Natural killer cell (primary cell): ENCODE results near the gene CCDC54. TPM values are rescaled to one million over a fixed set of nuclear protein-coding genes. Genes with fewer than 3 reads are reported as not detected.

Source experiments
- ATAC-seq, 3 donors: fragments of 150-1000 bp in 2 of 3; fragments of 200-7000 bp in 1 of 3; cut with Tn5 transposase; 1 replicate in 1 of 3; 2 replicates in 2 of 3; pipeline ENCODE4 v1.10.0; 2021; ENCODE audit warnings: mild to moderate bottlenecking in 2 of 3, moderate library complexity in 2 of 3
- DNase-seq, 2 donors: peaks; one replicate each; pipeline versions ENCODE4 v3.0.0 to v3.0.0-alpha.2; 2013 to 2021; ENCODE audit warnings: mixed read lengths in 1 of 2
- H3K27ac ChIP-seq: one replicate; pipeline ENCODE4 v1.5.1; 2013; ENCODE audit warnings: mild to moderate bottlenecking, low read length
- H3K27me3 ChIP-seq: one replicate; pipeline ENCODE4 v1.6.1; 2013; ENCODE audit warnings: low read length; ENCODE audit not compliant: control insufficient read depth, insufficient read depth
- H3K36me3 ChIP-seq: one replicate; pipeline ENCODE4 v1.6.1; 2013; ENCODE audit warnings: low read length; ENCODE audit not compliant: control insufficient read depth, insufficient read depth
- H3K4me1 ChIP-seq: one replicate; pipeline ENCODE4 v1.6.1; 2013; ENCODE audit warnings: low read length; ENCODE audit not compliant: control insufficient read depth, insufficient read depth
- H3K4me3 ChIP-seq: one replicate; pipeline ENCODE4 v1.5.1; 2013; ENCODE audit warnings: low read length
- H3K9me3 ChIP-seq: one replicate; pipeline ENCODE4 v1.6.1; 2013; ENCODE audit warnings: low read length; ENCODE audit not compliant: control insufficient read depth, insufficient read depth
- H3K27ac Mint-ChIP-seq, 2 donors: one replicate each; pipeline ENCODE4 v1.8.0; 2022; ENCODE audit warnings: mild to moderate bottlenecking in 2 of 2, mixed read lengths in 2 of 2, moderate library complexity in 1 of 2
- H3K27me3 Mint-ChIP-seq, 2 donors: one replicate each; pipeline ENCODE4 v1.8.0; 2022; ENCODE audit warnings: low read depth in 2 of 2, mixed read lengths in 2 of 2
- H3K36me3 Mint-ChIP-seq: one replicate; pipeline ENCODE4 v1.8.0; 2022; ENCODE audit warnings: mixed read lengths
- H3K4me1 Mint-ChIP-seq, 2 donors: one replicate each; pipeline ENCODE4 v1.8.0; 2022; ENCODE audit warnings: mixed read lengths in 2 of 2
- H3K4me3 Mint-ChIP-seq: one replicate; pipeline ENCODE4 v1.8.0; 2022; ENCODE audit warnings: mild to moderate bottlenecking, moderate library complexity, mixed read lengths
- H3K9me3 Mint-ChIP-seq, 2 donors: one replicate each; pipeline ENCODE4 v1.8.0; 2022; ENCODE audit warnings: mixed read lengths in 2 of 2
- WGBS: methylation state at CpG from one replicate; pipeline ENCODE4 v1.1.7; 2013; ENCODE audit warnings: missing lambda C conversion rate; ENCODE audit not compliant: insufficient coverage; 5-methylcytosine and 5-hydroxymethylcytosine counted together
- intact Hi-C: fragments of 100-400 bp; cut with micrococcal nuclease; formaldehyde crosslinking; loops from one replicate; pipeline ENCODE4 v1.14.2; 2022
- total RNA-seq, 4 donors: library from RNA; stranded (reverse); fragments of 120-200 nt in 1 of 4; gene quantifications; one replicate each; pipeline versions ENCODE4 v1.2.3 to v1.2.4, GENCODE V29; 2013 to 2022
- TF ChIP-seq, protein P1 (sequence below): fragments of 200-600 bp; IDR thresholded peaks from one replicate; pipeline ENCODE4 v1.8.0; 2022; ENCODE audit warnings: antibody characterized with exemption

The CCDC54 gene
- total RNA-seq, 3 donors from 2014 or later (not counting 1 experiment from before 2014, with no cell fraction given): not detected

DNA sequence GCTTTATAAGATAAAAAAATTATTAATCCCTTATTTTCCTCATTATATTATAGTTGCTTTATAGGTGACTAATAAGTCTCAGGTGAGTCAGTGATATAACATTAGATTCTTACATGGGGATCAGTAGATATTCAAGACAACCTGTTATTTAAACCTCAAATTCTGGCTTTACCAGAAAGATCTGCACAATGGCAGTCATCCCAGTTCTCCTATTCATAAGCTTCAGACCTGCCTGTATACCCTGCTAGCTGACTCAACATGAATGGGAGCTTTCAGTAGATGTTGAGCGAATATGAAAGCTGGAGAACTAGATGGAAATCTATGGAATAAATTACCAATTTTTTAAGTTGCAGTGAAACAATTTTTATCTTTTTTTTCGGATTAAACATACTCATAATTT is 20.5 kb upstream of the CCDC54 start:
- H3K27me3 Mint-ChIP-seq: no peaks in the 10 kb centered on the region
- H3K36me3 ChIP-seq: no peaks in the 10 kb centered on the region
- intact Hi-C loops: no loop called here
- H3K9me3 ChIP-seq: no peaks in the 10 kb centered on the region
- TF ChIP-seq, protein P1, sequence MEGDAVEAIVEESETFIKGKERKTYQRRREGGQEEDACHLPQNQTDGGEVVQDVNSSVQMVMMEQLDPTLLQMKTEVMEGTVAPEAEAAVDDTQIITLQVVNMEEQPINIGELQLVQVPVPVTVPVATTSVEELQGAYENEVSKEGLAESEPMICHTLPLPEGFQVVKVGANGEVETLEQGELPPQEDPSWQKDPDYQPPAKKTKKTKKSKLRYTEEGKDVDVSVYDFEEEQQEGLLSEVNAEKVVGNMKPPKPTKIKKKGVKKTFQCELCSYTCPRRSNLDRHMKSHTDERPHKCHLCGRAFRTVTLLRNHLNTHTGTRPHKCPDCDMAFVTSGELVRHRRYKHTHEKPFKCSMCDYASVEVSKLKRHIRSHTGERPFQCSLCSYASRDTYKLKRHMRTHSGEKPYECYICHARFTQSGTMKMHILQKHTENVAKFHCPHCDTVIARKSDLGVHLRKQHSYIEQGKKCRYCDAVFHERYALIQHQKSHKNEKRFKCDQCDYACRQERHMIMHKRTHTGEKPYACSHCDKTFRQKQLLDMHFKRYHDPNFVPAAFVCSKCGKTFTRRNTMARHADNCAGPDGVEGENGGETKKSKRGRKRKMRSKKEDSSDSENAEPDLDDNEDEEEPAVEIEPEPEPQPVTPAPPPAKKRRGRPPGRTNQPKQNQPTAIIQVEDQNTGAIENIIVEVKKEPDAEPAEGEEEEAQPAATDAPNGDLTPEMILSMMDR: no peak
- no peak overlapping the region for H3K4me3 Mint-ChIP-seq
- 100% methylated on average over 1 of the region's 2 CpGs for WGBS
- H3K4me1 ChIP-seq: no peaks in the 10 kb centered on the region
- H3K9me3 Mint-ChIP-seq: no peaks in the 10 kb centered on the region
- DNase-seq: no peak
- no peak for ATAC-seq
- H3K4me3 ChIP-seq: no peak overlapping the region
- H3K36me3 Mint-ChIP-seq: no peaks in the 10 kb centered on the region
- no peaks in the 10 kb centered on the region for H3K4me1 Mint-ChIP-seq
- H3K27ac Mint-ChIP-seq: no peak overlapping the region
- no peak overlapping the region for H3K27ac ChIP-seq
- no peaks in the 10 kb centered on the region for H3K27me3 ChIP-seq

DNA sequence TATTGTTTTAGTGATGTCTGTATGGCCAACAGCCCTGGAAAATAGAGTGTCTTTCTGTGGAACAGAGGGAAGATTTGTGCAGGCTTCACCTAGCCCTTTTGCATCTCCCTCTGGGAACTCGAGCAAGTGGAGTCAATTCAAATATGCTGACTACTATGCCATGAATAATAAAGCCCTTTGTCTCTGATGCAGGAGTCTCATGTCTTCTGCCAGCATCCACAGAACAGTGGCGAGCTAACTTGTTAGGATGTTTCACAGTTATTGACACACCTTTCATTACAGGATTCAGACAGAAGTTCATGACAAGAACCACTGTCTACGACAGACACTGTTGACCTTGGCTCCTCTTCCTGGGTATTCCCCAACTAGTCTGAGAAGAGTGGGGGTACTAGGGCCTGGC is 15.6 kb upstream of the CCDC54 start:
- Mint-ChIP-seq H3K9me3 (no peaks in the 10 kb centered on the region), H3K27me3 (no peaks in the 10 kb centered on the region), H3K27ac (no peak overlapping the region), H3K4me3 (no peak overlapping the region), H3K4me1 (no peaks in the 10 kb centered on the region), H3K36me3 (no peaks in the 10 kb centered on the region)
- Histone ChIP-seq H3K4me1 (no peaks in the 10 kb centered on the region), H3K27me3 (no peaks in the 10 kb centered on the region), H3K27ac (no peak overlapping the region), H3K36me3 (no peaks in the 10 kb centered on the region), H3K9me3 (no peaks in the 10 kb centered on the region), H3K4me3 (no peak overlapping the region)
- ATAC-seq (no peak), DNase-seq (no peak)
- TF ChIP-seq, protein P1: no peak
- intact Hi-C loops: no loop called here
- WGBS: 88% methylated on average over 3 of the region's 3 CpGs

DNA sequence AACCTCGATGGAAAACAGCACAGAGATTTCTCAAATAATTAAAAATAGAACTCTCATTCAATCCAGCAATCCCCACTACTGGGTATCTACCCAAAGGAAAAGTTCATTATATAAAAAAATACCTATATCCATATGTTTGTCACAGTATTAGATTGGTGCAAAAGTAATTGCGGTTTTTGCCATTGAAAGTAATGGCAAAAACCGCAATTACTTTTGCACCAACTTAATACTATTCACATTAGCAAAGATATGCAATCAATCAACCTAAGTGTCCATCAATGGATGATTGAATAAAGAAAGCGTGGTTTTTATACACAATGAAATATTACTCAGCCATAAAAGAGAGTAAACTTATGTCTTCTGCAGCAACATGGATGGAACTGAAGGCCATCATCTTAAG is 12.2 kb upstream of the CCDC54 start:
- DNase-seq (no peak), ATAC-seq (no peak)
- intact Hi-C loops: no loop called here
- no peaks in the 10 kb centered on the region for H3K9me3 Mint-ChIP-seq
- no peaks in the 10 kb centered on the region for H3K9me3 ChIP-seq
- peaks cover 0 to 8% of the 10 kb centered on the region in 2 donors for H3K4me1 Mint-ChIP-seq
- TF ChIP-seq, protein P1: no peak
- H3K36me3 Mint-ChIP-seq: no peaks in the 10 kb centered on the region
- no peak overlapping the region for H3K4me3 Mint-ChIP-seq
- H3K36me3 ChIP-seq: no peaks in the 10 kb centered on the region
- no peaks in the 10 kb centered on the region for H3K4me1 ChIP-seq
- H3K27ac ChIP-seq: no peak overlapping the region
- H3K4me3 ChIP-seq: no peak overlapping the region
- H3K27me3 ChIP-seq: no peaks in the 10 kb centered on the region
- WGBS: 90% methylated on average over 2 of the region's 4 CpGs
- H3K27me3 Mint-ChIP-seq: peaks cover 0 to 2% of the 10 kb centered on the region in 2 donors
- H3K27ac Mint-ChIP-seq: no peak overlapping the region

DNA sequence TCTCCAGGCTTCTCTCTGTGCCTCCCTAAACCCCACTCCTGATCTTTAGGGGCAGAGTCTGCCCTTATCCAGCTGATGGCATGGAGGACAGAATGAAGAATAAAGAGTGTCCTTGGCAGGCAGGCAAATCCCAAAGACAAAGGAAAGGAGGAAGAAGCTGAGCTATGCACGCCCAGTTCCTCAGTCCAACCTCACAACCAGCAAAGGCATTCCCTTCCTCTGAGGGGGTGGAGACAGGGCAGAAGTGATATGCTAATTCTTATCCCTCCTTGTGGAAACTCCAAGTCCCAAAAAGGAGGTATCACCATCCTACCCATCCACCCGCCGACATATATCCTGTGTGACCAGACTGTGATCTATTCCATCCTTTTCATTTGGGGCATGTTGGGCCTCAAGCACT is 10.5 kb upstream of the CCDC54 start:
- no peaks in the 10 kb centered on the region for H3K9me3 ChIP-seq
- no peaks in the 10 kb centered on the region for H3K4me1 ChIP-seq
- WGBS: 82% methylated on average over 3 of the region's 3 CpGs
- Mint-ChIP-seq H3K4me3 (no peak overlapping the region), H3K27ac (no peak overlapping the region), H3K27me3 (peaks cover 0 to 6% of the 10 kb centered on the region in 2 donors), H3K9me3 (no peaks in the 10 kb centered on the region), H3K4me1 (peaks cover 0 to 8% of the 10 kb centered on the region in 2 donors), H3K36me3 (no peaks in the 10 kb centered on the region)
- no peak overlapping the region for H3K27ac ChIP-seq
- H3K4me3 ChIP-seq: no peak overlapping the region
- no peaks in the 10 kb centered on the region for H3K27me3 ChIP-seq
- DNase-seq (no peak), ATAC-seq (no peak)
- H3K36me3 ChIP-seq: no peaks in the 10 kb centered on the region
- intact Hi-C loops: no loop called here
- TF ChIP-seq, protein P1: no peak
